Caco-2 (cell line): ENCODE measurements around the gene ATP1B2. TPM values are rescaled to one million over a fixed set of nuclear protein-coding genes. Genes with fewer than 3 reads are reported as not detected.

ENCODE experiments used
- BruUV-seq: library from RNA; stranded (reverse); fragments of 400-500 nt; replicated peaks from 2 replicates; lab custom pipeline; 2021; lab: Mats Ljungman, UMichigan
- CTCF ChIA-PET: fragments of 300-600 bp; sonication (Branson Sonifier 250); formaldehyde crosslinking; loops from one replicate; lab custom pipeline; 2022; ENCODE audit warnings: antibody characterized with exemption; lab: Charles Lee
- POLR2A ChIA-PET: fragments of 300-600 bp; sonication (Branson Sonifier 250); formaldehyde crosslinking; loops from one replicate; lab custom pipeline; 2022; ENCODE audit warnings: antibody characterized with exemption; lab: Charles Lee
- DNase-seq, 2 experiments: peaks; one replicate each; pipeline versions ENCODE4 v3.0.0 to v3.0.0-alpha.2; 2020 to 2022
- H3K27me3 ChIP-seq: replicated peaks from 2 replicates; pipeline ENCODE4 v1.6.0; 2011; ENCODE audit warnings: low read length; ENCODE audit not compliant: control insufficient read depth, insufficient read depth
- H3K36me3 ChIP-seq: 2 replicates; pipeline ENCODE4 v1.5.1; 2011; ENCODE audit warnings: low read length; ENCODE audit not compliant: control insufficient read depth, insufficient read depth
- H3K4me1 ChIP-seq: fragments of 250-450 bp; sonication (Bioruptor Pico); 2 replicates; pipeline ENCODE4 v1.5.1; 2020; ENCODE audit warnings: mild to moderate bottlenecking
- H3K4me3 ChIP-seq: 2 replicates; pipeline ENCODE4 v1.5.1; 2011; ENCODE audit warnings: low read depth, mild to moderate bottlenecking, control low read depth, low read length
- H3K9me3 ChIP-seq: fragments of 250-450 bp; sonication (Bioruptor Pico); 2 replicates; pipeline ENCODE4 v1.5.1; 2020; ENCODE audit warnings: mild to moderate bottlenecking, moderate library complexity
- H3K27ac Mint-ChIP-seq: one replicate; pipeline ENCODE4 v1.8.0; 2022; ENCODE audit warnings: mixed read lengths; ENCODE audit not compliant: unreplicated experiment
- H3K27me3 Mint-ChIP-seq: one replicate; pipeline ENCODE4 v1.8.0; 2022; ENCODE audit warnings: mixed read lengths; ENCODE audit not compliant: insufficient read depth, unreplicated experiment
- H3K36me3 Mint-ChIP-seq: one replicate; pipeline ENCODE4 v1.8.0; 2022; ENCODE audit warnings: mild to moderate bottlenecking, mixed read lengths; ENCODE audit not compliant: insufficient read depth, unreplicated experiment
- H3K4me1 Mint-ChIP-seq: one replicate; pipeline ENCODE4 v1.8.0; 2022; ENCODE audit warnings: low read depth, mixed read lengths; ENCODE audit not compliant: unreplicated experiment
- H3K4me3 Mint-ChIP-seq: one replicate; pipeline ENCODE4 v1.8.0; 2022; ENCODE audit warnings: mild to moderate bottlenecking, moderate library complexity, mixed read lengths; ENCODE audit not compliant: unreplicated experiment
- H3K9me3 Mint-ChIP-seq: one replicate; pipeline ENCODE4 v1.8.0; 2022; ENCODE audit warnings: mixed read lengths; ENCODE audit not compliant: unreplicated experiment
- intact Hi-C: fragments of 100-400 bp; cut with micrococcal nuclease; formaldehyde crosslinking; loops from one replicate; pipeline ENCODE4 v1.10.0; 2022; ENCODE audit not compliant: unreplicated experiment
- total RNA-seq: library from RNA; stranded (reverse); gene quantifications from 2 replicates; pipeline ENCODE4 v1.2.3, GENCODE V29; 2022
- TF ChIP-seq, protein P1 (sequence below), 2 experiments: fragments of 200-600 bp in 1 of 2; IDR thresholded peaks; 1 replicate in 1 of 2; 2 replicates in 1 of 2; pipeline versions ENCODE4 v1.5.1 to v1.8.0; 2011 to 2022; ENCODE audit warnings: antibody characterized with exemption in 1 of 2, control low read depth in 1 of 2, inconsistent platforms in 1 of 2, low read depth in 1 of 2, low read length in 1 of 2, mild to moderate bottlenecking in 1 of 2, moderate library complexity in 1 of 2; ENCODE audit not compliant: insufficient read depth in 1 of 2, severe bottlenecking in 1 of 2, unreplicated experiment in 1 of 2

The ATP1B2 gene
- total RNA-seq, 1 experiment from 2014 or later = 0.11 TPM

- H3K27ac Mint-ChIP-seq = peak overlapping the region; percentile 30
- TF ChIP-seq, protein P1, sequence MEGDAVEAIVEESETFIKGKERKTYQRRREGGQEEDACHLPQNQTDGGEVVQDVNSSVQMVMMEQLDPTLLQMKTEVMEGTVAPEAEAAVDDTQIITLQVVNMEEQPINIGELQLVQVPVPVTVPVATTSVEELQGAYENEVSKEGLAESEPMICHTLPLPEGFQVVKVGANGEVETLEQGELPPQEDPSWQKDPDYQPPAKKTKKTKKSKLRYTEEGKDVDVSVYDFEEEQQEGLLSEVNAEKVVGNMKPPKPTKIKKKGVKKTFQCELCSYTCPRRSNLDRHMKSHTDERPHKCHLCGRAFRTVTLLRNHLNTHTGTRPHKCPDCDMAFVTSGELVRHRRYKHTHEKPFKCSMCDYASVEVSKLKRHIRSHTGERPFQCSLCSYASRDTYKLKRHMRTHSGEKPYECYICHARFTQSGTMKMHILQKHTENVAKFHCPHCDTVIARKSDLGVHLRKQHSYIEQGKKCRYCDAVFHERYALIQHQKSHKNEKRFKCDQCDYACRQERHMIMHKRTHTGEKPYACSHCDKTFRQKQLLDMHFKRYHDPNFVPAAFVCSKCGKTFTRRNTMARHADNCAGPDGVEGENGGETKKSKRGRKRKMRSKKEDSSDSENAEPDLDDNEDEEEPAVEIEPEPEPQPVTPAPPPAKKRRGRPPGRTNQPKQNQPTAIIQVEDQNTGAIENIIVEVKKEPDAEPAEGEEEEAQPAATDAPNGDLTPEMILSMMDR (IDR thresholded peaks at IDR 0.05; ENCODE audit: insufficient read depth in 1 of 2, low read depth in 1 of 2, low read length in 1 of 2, severe bottlenecking in 1 of 2, unreplicated experiment in 1 of 2) = no peak
- no TSS peak for BruUV-seq
These were observed 39.0 kb upstream of the ATP1B2 start for GRCh38 chr17:7611635-7612293.

GRCh38 chr17:7612294-7612640 is 38.5 kb upstream of the ATP1B2 start:
- peaks cover 31% of the 10 kb centered on the region for H3K36me3 Mint-ChIP-seq
- POLR2A ChIA-PET = interaction anchor here (0.5 kb wide), 1 partner anchor 74 kb away, joined by 3 read pairs; no protein-coding TSS in a partner anchor
- intact Hi-C loops = no loop called here
- no TSS peak for BruUV-seq
- CTCF ChIA-PET = no interaction called here
- H3K4me1 Mint-ChIP-seq = peaks cover 20% of the 10 kb centered on the region
- H3K27ac Mint-ChIP-seq = peak overlapping the region; percentile 30
- Histone ChIP-seq H3K9me3 (no peaks in the 10 kb centered on the region), H3K4me1 (no peaks in the 10 kb centered on the region), H3K36me3 (no peaks in the 10 kb centered on the region), H3K4me3 (no peak overlapping the region), H3K27me3 (no peaks in the 10 kb centered on the region)
- TF ChIP-seq, protein P1 (IDR thresholded peaks at IDR 0.05; ENCODE audit: insufficient read depth in 1 of 2, low read depth in 1 of 2, low read length in 1 of 2, severe bottlenecking in 1 of 2, unreplicated experiment in 1 of 2) = no peak
- no peak for DNase-seq
- peak overlapping the region; percentile 98 for H3K4me3 Mint-ChIP-seq
- H3K9me3 Mint-ChIP-seq = no peaks in the 10 kb centered on the region
- H3K27me3 Mint-ChIP-seq = no peaks in the 10 kb centered on the region

More at GRCh38 chr17:7611635-7612293, 39.0 kb upstream of the ATP1B2 start:
- Histone ChIP-seq H3K27me3 (no peaks in the 10 kb centered on the region), H3K9me3 (no peaks in the 10 kb centered on the region), H3K4me3 (no peak overlapping the region), H3K4me1 (no peaks in the 10 kb centered on the region), H3K36me3 (no peaks in the 10 kb centered on the region)
- peaks cover 20% of the 10 kb centered on the region for H3K4me1 Mint-ChIP-seq
- H3K9me3 Mint-ChIP-seq = no peaks in the 10 kb centered on the region
- H3K27me3 Mint-ChIP-seq = no peaks in the 10 kb centered on the region
- CTCF ChIA-PET = no interaction called here
- intact Hi-C loops = no loop called here
- H3K36me3 Mint-ChIP-seq = peaks cover 31% of the 10 kb centered on the region
- peak overlapping the region; percentile 98 for H3K4me3 Mint-ChIP-seq
- POLR2A ChIA-PET = no interaction called here
- DNase-seq = no peak

DNA sequence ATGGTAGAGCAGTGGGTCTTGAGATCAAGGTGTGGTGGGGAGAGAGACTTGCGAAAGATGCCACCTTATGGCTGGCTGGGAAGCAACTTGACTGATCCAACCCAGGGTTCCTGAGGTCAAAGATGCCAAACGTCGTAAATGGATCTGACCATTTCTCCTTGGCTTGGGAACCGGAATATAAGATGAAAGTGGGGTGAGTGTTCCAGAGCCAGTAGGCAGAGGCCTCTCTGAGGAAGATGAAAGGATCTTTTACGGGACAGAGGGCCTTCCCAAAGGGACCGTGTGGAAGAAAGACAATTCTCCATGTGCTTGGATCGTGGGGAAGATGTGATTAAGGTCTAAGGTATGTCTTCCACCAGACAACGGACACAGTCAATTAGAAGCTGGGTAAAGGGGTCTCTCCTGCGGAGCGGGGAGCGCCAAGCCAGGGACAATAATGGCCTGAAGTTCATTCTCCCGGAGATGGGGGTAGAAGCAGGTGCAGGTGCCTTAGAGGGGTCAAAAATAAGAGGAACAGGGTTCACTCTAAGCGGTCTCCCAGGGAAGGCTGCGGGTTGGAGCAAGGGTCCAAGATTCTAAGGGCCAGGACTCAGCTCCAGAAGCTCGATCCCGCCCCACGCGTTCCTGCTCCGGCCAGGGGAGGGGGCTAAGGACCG is 36.8 kb upstream of the ATP1B2 start:
- no peaks in the 10 kb centered on the region for H3K9me3 Mint-ChIP-seq
- H3K27ac Mint-ChIP-seq = peak overlapping the region; percentile 94
- Histone ChIP-seq H3K27me3 (no peaks in the 10 kb centered on the region), H3K4me1 (no peaks in the 10 kb centered on the region), H3K4me3 (peak overlapping the region; percentile 57), H3K9me3 (no peaks in the 10 kb centered on the region), H3K36me3 (no peaks in the 10 kb centered on the region)
- H3K4me3 Mint-ChIP-seq = peak overlapping the region; percentile 98
- DNase-seq = no peak
- peaks cover 20% of the 10 kb centered on the region for H3K4me1 Mint-ChIP-seq
- TF ChIP-seq, protein P1 (IDR thresholded peaks at IDR 0.05; ENCODE audit: insufficient read depth in 1 of 2, low read depth in 1 of 2, low read length in 1 of 2, severe bottlenecking in 1 of 2, unreplicated experiment in 1 of 2) = no peak
- intact Hi-C loops = loop anchor here (2.0 kb wide), 1 partner anchor 41 kb away; no protein-coding TSS in a partner anchor
- H3K36me3 Mint-ChIP-seq = peaks cover 25% of the 10 kb centered on the region
- CTCF ChIA-PET = interaction anchor here (0.7 to 2.3 kb wide), 4 partner anchors 11 to 43 kb away, joined by 4 to 9 read pairs (median 4); partner anchors contain the start of gene SAT2
- TSS peak; percentile 34 for BruUV-seq
- POLR2A ChIA-PET = interaction anchor here (0.7 to 2.3 kb wide), 3 partner anchors 30 to 74 kb away, joined by 3 to 17 read pairs (median 11); partner anchors contain the start of genes MPDU1, TP53 and WRAP53
- no peaks in the 10 kb centered on the region for H3K27me3 Mint-ChIP-seq
